Endometrial microvascular endothelial cells (primary cell): Measurements from ENCODE around the gene PIP4K2C. TPM values are rescaled to one million over a fixed set of nuclear protein-coding genes. Genes with fewer than 3 reads are reported as not detected.
"Not testable (repeated sequence)": the region's sequence is repeated elsewhere in the genome, so short reads cannot be mapped to it uniquely, and the experiment has no call there.

Experiments used
- in situ Hi-C: cut with HindIII; loops from 2 replicates; pipeline ENCODE4 v1.10.0; 2017; ENCODE audit warnings: low sequenced_read_pairs, low pct_unique_long_range_greater_than_20kb; ENCODE audit errors: inconsistent ontology term
- total RNA-seq: library from RNA; depleted of rRNA; stranded (reverse); fragments of >200 nt; gene quantifications from one replicate; pipeline ENCODE4 v1.2.3, GENCODE V29; 2015; ENCODE audit errors: inconsistent ontology term

PIP4K2C gene
- total RNA-seq, 1 donor from 2014 or later, result 12.5 TPM

- in situ Hi-C loops, result no loop called here
These were observed 36.7 kb downstream of the PIP4K2C start for GRCh38 chr12:57627501-57628279.

- in situ Hi-C loops, result no loop called here
These were observed 37.5 kb downstream of the PIP4K2C start for GRCh38 chr12:57628280-57629191.

- in situ Hi-C loops, result no loop called here
These were observed 39.0 kb downstream of the PIP4K2C start for GRCh38 chr12:57629897-57630471.

GRCh38 chr12:57630891-57631433 lies 40.0 kb downstream of the PIP4K2C start:
- in situ Hi-C loops, result no loop called here

- in situ Hi-C loops, result no loop called here
These were observed 40.6 kb downstream of the PIP4K2C start for GRCh38 chr12:57631566-57632072.

- in situ Hi-C loops, result no loop called here
These were observed 41.3 kb downstream of the PIP4K2C start for GRCh38 chr12:57632073-57632957.

- in situ Hi-C loops, result no loop called here
These were observed 42.2 kb downstream of the PIP4K2C start, which contains the start of gene B4GALNT1 for GRCh38 chr12:57632958-57633840. B4GALNT1 (minus strand) TSS chr12:57633201; CDS start chr12:57632132, 1,069 bp downstream.

GRCh38 chr12:57636731-57637130 lies 45.7 kb downstream of the PIP4K2C start:
- in situ Hi-C loops, result not testable (repeated sequence)

GRCh38 chr12:57637364-57637763 lies 46.4 kb downstream of the PIP4K2C start:
- in situ Hi-C loops, result no loop called here

- in situ Hi-C loops, result no loop called here
These were observed 47.1 kb downstream of the PIP4K2C start for GRCh38 chr12:57638096-57638495.

- in situ Hi-C loops, result no loop called here
These were observed 49.4 kb downstream of the PIP4K2C start for GRCh38 chr12:57640175-57641042.

- in situ Hi-C loops, result no loop called here
These were observed 50.9 kb downstream of the PIP4K2C start for GRCh38 chr12:57641699-57642442.

- in situ Hi-C loops, result not testable (repeated sequence)
These were observed 55.1 kb downstream of the PIP4K2C start for GRCh38 chr12:57645990-57646658.

- in situ Hi-C loops, result not testable (repeated sequence)
These were observed 55.7 kb downstream of the PIP4K2C start for GRCh38 chr12:57646659-57647049.
